HG03066 (cell line): Measurements from ENCODE around the gene AGK.

ENCODE experiments used
- ATAC-seq: cut with Tn5 transposase; IDR thresholded peaks from one replicate; pipeline ENCODE4 v1.9.1; 2021; ENCODE audit warnings: low read depth; ENCODE audit not compliant: unreplicated experiment

Gene AGK

DNA sequence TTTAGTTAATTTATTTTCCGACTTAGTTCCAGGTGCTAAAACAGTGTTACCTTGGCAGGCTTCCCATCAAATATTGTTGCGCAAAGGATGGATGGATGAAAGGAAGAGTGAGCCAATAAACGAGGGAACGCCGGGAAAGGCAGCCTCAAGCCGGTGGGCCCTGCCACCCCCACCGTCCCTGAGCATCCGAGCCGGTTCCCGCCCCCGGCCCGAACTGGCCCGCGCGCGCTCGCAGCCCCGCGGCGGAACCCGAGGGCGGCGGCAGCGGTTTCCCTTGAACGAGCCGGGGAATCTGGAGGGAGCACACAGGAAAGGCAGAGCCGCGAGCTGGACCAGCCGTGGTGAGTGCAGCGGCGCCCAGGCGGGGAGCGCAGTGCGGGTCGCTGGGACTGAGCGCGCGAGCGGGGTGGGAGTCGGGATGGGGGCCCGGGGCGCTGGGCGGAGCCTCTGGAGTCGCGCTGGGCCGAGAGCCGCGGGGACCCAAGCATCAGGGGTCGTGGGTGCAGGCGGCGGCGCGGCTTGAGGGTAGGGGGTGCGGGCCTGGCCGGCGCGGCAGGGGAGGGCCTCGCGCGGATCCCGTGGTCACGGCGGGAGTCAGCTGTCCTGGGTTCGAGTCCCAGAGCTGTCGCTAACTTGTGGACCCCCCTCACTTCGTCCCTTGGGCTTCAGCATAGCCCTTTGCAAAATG, at the start of gene AGK:
TSS of gene AGK (plus strand) at position 317 of the 688 bp plus-strand sequence. CDS start 4,057 bp downstream, outside the sequence.
- ATAC-seq = peak; percentile 89

GRCh38 chr7:141501451-141501850, 49.8 kb upstream of the AGK start:
- ATAC-seq = no peak

GRCh38 chr7:141511316-141511675, 39.9 kb upstream of the AGK start:
- ATAC-seq = no peak

- ATAC-seq = no peak
Measured at GRCh38 chr7:141511676-141512396, 39.4 kb upstream of the AGK start.

- no peak for ATAC-seq
Measured at GRCh38 chr7:141512597-141512996, 38.6 kb upstream of the AGK start.

DNA sequence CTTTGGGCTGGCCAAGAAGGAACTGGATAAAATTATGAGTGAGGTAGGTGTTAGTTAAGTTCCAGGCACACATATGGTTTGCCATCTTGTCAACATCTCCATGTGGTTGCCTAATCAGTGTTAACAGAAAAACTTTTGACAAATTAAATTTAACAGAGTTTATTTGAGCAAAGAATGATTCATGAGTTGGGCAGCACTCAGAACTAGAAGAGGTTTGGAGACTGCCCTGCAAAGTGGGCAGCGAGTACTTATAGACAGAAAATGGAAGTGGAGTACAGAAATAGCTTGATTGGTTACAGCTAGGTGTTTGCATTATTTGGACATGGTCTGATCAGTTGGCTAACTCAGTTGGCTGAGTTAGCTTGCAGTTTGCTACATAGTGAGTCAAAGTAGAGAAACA, 37.5 kb upstream of the AGK start:
- no peak for ATAC-seq

DNA sequence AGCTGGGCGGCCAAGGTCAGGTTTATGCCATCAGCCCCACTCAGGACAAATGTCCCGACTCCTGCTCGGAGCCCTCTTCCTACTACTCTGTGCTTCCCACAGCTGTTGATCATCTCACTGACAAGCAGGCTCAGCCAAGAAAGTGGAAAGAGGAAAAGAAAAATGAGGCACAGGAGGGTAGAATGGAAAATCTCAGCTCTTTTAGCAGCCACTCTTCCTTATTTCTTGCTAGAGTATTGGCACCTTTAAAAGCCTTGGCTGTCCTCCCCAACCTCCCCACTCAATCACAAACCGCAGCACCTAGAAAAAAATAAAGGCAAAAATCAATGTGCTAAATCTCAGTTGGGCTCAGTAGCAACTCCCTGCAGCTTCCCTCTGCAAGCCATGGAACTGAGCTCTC, 35.3 kb upstream of the AGK start:
- ATAC-seq = no peak

GRCh38 chr7:141519623-141520022, 31.6 kb upstream of the AGK start:
- no peak for ATAC-seq

DNA sequence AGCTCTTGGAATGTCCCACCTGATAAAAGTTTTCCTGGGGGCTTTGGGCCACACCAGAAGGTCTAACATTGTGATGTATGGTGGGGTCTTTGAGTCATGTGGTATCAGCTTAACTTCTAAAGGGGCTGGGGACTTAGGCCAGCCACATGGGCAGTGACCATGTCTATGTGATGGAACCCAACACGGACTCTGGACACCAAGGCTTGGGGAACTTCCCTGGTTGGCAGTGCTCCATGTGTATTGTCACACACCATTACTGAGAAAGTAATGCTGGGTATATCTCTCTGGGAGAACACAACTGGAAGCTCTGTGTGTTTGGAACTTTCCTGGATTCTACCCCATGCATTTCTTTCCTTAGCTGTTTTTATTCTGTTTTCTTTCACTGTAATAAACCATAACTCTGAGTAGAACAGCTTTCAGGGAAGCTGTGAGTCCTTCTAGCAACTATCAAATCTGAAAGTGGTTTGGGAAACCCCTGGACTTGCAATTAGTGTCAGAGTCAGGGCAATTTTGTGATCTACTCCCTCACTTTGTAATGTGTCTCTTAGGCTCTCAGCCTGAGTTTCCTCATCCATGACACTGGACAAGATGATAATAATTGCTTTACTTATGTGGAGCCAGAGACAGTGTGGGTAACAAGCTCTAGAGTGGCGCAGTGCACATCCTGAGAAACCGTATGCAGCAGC, 28.4 kb upstream of the AGK start:
- no peak for ATAC-seq

DNA sequence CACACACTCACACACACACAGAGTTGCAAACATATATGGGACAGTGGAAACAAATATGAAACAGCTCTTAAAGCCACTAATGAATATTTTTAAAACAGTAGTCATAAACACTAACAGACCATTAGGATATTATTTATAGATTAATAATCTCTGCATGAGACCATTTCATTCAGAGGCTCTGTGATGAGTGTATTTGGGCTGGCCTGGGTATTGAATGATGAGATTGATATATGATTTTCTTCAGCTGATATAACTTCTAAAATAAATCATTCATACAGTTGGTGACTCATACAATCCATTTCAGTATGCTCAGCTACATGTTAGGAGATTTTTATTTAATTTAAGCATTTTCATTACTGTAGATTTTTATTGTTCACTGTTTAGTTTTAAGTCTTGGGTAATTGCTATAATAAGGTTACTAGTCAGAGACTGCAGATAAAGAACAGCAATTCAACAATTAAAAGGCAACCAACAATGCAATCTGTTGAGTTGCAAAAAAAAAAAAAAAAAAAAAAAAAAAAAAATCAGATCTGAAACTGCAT, 25.2 kb upstream of the AGK start:
- no peak for ATAC-seq

GRCh38 chr7:141527076-141527475, 24.1 kb upstream of the AGK start:
- ATAC-seq = no peak

GRCh38 chr7:141528399-141528798, 22.8 kb upstream of the AGK start:
- no peak for ATAC-seq

- ATAC-seq = peak; percentile 63
Measured at GRCh38 chr7:141533149-141533949, 17.9 kb upstream of the AGK start.

DNA sequence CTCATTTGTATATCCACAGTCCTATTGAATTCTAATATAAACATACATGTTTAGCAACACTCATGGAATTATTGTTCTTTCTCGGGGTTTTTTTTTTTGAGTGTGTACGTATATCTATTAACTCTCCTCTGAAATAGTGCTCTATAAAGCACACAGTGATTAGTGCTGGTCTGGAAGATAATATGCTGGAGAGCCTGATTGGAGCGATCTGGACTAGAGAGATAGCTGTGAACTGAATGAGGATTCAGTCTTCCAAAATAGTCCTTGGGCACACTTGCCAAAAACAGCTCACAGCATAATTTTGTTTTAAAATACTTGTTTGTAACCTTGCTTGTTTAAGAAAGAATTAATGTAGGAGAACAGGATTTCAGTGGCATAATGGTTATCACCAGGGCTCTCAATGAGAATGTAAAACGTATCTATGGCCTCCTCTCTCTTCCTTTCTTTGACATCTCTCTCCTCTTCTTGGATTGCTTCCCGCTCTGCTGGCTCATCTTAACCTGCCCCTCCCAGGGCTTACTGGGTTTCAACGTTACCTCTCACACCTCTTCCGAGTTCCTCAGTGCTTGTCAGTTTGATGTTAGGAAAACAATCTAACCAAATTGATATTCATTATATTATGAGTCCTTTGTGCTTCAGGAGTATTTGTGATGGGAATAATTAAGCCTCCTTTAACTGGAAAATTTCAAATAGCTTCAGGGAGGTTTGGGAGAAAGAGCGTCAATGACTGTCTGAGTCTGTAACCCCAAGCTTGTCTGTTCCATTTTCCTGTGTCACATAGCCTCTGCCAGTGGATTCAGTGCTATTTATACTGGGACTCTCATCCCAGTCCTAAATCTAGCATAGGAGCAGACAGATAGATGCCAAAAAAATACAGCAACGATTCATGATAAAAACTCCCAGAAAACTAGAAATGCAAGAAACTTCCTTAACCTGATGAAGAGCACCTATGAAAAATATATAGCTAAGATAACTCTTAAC, 16.2 kb upstream of the AGK start:
- no peak for ATAC-seq

- ATAC-seq = no peak
Measured at GRCh38 chr7:141537906-141538305, 13.3 kb upstream of the AGK start.

DNA sequence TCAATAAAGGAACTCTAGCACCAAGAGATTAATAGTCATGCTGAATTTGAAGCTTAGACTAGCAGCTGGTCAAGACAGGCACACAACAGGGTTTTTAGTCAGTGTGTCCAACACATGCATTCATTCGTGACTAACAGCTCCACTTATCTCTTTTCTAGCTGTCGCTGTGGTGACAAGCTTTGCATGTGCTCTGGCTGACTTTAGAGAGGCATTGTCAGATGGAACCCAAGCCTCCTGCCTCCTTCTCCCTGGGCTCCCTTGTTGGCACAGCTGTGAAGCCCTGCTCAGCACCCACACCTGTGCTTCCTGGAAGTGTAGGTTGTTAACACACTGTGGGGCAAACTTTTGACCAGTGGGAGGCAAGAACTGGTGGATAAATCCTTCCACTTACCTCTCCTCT, 9.8 kb upstream of the AGK start:
- no peak for ATAC-seq

GRCh38 chr7:141544831-141545230, 6.4 kb upstream of the AGK start:
- ATAC-seq = no peak

DNA sequence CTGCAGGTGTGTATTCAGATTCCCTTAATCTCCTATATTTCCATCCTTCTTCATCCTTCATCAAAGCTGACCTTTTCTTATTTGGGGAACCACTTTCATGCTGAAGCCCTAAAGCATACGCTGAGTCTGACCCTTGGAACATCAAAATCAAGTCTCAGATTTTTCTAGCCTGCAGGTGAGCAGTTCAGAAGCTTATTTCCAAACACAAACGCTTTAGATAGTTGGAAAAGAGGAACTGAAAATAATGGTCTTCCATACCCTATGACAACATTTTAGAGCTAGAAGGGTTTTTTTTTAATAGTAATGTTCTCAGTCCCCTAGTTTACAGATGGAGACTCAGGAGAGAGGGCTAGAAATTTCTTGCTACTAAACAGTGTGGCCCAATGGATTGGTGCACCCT, 1.6 kb upstream of the AGK start:
- ATAC-seq = no peak

DNA sequence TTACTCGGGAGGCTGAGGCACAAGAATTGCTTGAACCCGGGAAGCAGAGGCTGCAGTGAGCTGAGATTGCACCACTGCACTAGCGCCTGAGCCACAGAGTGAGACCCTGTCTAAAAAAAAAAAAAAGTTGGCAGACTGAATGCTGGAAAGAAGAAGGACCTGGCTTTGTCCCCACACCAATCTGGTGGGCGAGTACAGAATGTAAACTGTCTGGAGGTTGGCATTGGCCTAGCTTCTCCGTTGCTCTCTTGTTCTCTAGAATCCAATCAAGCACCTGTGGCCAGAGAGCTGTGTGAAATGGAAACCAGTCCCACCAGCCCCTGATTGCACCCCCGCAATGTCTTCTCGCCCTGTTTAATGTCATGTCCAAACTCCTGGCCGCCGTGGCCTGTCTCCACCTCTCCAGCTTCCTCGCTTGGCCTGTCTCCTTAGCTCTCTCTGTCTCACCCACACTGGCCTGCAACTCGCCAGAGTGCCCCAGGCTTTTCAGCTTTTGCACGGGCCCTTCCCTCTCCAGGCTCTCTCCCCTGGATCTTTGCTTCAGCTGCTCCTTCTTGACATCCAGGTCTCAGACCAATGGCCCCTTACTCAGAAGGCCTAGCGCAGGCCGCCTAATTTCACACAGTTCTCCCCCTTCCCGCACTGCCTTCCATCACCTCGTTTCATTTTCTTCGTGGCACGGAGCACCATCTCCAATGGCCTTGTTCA, 670 bp upstream of the AGK start:
- no peak for ATAC-seq
